IgD-negative memory B cell (primary cell): Measurements from ENCODE around the gene COL4A4. TPM values are rescaled to one million over a fixed set of nuclear protein-coding genes. Genes with fewer than 3 reads are reported as not detected.
A peak's percentile ranks its signal among the peaks of the same experiment; 100 is the strongest.
"Not testable (repeated sequence)": the region's sequence is repeated elsewhere in the genome, so short reads cannot be mapped to it uniquely, and the experiment has no call there.

ENCODE experiments used
- H3K27ac Mint-ChIP-seq, 3 donors: one replicate each; pipeline ENCODE4 v1.8.0; 2020 to 2022; ENCODE audit warnings: mild to moderate bottlenecking in 3 of 3, mixed read lengths in 3 of 3, moderate library complexity in 1 of 3
- H3K27me3 Mint-ChIP-seq: one replicate; pipeline ENCODE4 v1.8.0; 2021; ENCODE audit warnings: mixed read lengths
- H3K36me3 Mint-ChIP-seq: one replicate; pipeline ENCODE4 v1.8.0; 2020; ENCODE audit warnings: mild to moderate bottlenecking, mixed read lengths
- H3K4me1 Mint-ChIP-seq, 3 donors: one replicate each; pipeline ENCODE4 v1.8.0; 2020 to 2022; ENCODE audit warnings: mixed read lengths in 3 of 3, mild to moderate bottlenecking in 1 of 3
- H3K4me3 Mint-ChIP-seq, 4 donors: one replicate each; pipeline ENCODE4 v1.8.0; 2020 to 2022; ENCODE audit warnings: mild to moderate bottlenecking in 4 of 4, mixed read lengths in 4 of 4, moderate library complexity in 3 of 4
- H3K9me3 Mint-ChIP-seq, 3 donors: one replicate each; pipeline ENCODE4 v1.8.0; 2020 to 2021; ENCODE audit warnings: mixed read lengths in 3 of 3, mild to moderate bottlenecking in 1 of 3
- polyA plus RNA-seq: library from polyadenylated mRNA; unstranded; fragments of 300-500 nt; fragmentation: Illumina TruSeq; gene quantifications from one replicate; pipeline ENCODE4 v1.2.3, GENCODE V29; 2021

Gene COL4A4
- polyA plus RNA-seq, 1 donor from 2014 or later: 20.8 TPM

GRCh38 chr2:227180770-227181169, 16.8 kb upstream of the COL4A4 start:
- peaks cover 7 to 11% (median 9%) of the 10 kb centered on the region in 3 donors for H3K4me1 Mint-ChIP-seq
- H3K27me3 Mint-ChIP-seq: no peaks in the 10 kb centered on the region
- no peak overlapping the region for H3K4me3 Mint-ChIP-seq
- H3K27ac Mint-ChIP-seq: peak overlapping the region in 1 of 3 donors; percentile 69
- no peaks in the 10 kb centered on the region for H3K9me3 Mint-ChIP-seq
- H3K36me3 Mint-ChIP-seq: peaks cover 5% of the 10 kb centered on the region

GRCh38 chr2:227179988-227180685, 16.1 kb upstream of the COL4A4 start:
- H3K4me3 Mint-ChIP-seq: no peak overlapping the region
- no peaks in the 10 kb centered on the region for H3K27me3 Mint-ChIP-seq
- H3K4me1 Mint-ChIP-seq: peaks cover 5 to 8% (median 7%) of the 10 kb centered on the region in 3 donors
- H3K36me3 Mint-ChIP-seq: peaks cover 7% of the 10 kb centered on the region
- peak overlapping the region in 1 of 3 donors; percentile 69 for H3K27ac Mint-ChIP-seq
- no peaks in the 10 kb centered on the region for H3K9me3 Mint-ChIP-seq

DNA sequence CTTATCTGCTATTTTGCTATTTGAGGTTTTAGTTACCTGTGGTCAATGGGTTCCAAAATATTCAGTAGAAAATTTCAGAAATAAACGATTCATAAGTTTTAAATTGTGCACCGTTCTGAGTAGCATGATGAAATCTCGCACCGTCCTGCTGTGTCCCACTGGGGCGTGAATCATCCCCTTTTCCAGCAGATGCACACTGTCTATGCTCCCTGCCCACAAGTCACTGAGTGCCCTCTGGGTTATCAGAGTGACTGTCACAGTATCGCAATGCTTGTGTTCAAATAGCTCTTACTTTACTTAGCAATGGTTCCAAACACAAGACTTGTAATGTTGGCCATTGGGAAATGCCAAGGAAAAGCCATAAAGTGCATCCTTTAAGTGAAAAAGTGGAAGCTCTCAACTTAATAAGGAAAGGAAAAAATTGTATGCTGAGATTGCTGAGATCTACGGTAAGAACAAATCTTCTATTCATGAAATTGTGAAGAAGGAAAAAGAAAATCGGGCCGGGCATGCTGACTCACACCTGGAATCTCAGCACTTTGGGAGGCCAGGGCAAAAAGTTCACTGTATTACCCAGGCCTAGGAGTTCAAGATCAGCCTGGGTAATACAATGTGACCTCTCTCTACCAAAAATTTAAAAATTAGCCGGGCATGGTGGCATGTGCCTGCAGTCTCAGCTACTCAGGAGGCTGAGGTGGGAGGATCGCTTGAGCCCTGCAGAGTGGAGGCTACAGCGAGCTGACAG, 13.8 kb upstream of the COL4A4 start:
- no peaks in the 10 kb centered on the region for H3K27me3 Mint-ChIP-seq
- no peak overlapping the region for H3K4me3 Mint-ChIP-seq

GRCh38 chr2:227171779-227172178, 7.8 kb upstream of the COL4A4 start:
- not testable (repeated sequence) for H3K27ac Mint-ChIP-seq, H3K36me3 Mint-ChIP-seq, H3K27me3 Mint-ChIP-seq, H3K9me3 Mint-ChIP-seq
- Mint-ChIP-seq H3K4me1 (peaks cover 8 to 15% (median 14%) of the 10 kb centered on the region in 3 donors), H3K4me3 (peak overlapping the region in 1 of 4 donors; percentile 44)

More for the DNA sequence above, 13.8 kb upstream of the COL4A4 start:
- Mint-ChIP-seq H3K27ac (no peak overlapping the region), H3K9me3 (no peaks in the 10 kb centered on the region), H3K4me1 (peaks cover 4 to 10% (median 5%) of the 10 kb centered on the region in 3 donors), H3K36me3 (peaks cover 8% of the 10 kb centered on the region)

- Mint-ChIP-seq H3K27me3 (peaks cover 2% of the 10 kb centered on the region), H3K9me3 (no peaks in the 10 kb centered on the region), H3K27ac (peak overlapping the region; percentile 89 to 93 (median 90)), H3K4me3 (peak overlapping the region; percentile 88 to 98 (median 96)), H3K36me3 (peaks cover 6% of the 10 kb centered on the region), H3K4me1 (peaks cover 34 to 51% (median 43%) of the 10 kb centered on the region in 3 donors)
Observed at GRCh38 chr2:227164763-227165291, 822 bp upstream of the COL4A4 start.

DNA sequence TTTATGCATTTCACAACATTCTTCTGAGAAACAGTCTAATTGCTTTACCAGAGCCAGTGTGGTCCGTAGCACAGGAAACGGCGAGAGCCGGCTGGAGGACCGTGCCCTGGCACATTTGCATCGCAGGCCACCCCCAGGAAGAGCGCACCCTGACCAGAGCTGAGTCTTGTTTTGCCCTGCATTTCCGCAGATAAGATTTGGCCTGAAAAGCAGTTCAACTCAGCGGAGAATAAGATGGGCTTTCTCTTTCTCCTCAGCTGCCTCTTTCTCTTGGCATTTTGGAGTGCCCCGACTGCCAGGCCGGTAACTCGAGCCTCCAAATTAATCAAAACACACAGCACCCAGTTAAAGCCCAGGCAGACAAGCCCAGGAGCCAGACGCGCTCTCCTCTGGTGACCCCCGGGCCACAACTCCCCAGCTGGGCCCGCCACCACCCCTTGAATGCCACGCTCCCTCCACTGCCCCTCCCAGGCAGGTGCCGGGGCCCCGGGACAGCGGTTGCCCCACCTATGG, 464 bp downstream of the COL4A4 start:
- Mint-ChIP-seq H3K4me3 (peak overlapping the region; percentile 88 to 98 (median 96)), H3K27ac (peak overlapping the region; percentile 89 to 94 (median 92)), H3K36me3 (peaks cover 9% of the 10 kb centered on the region), H3K9me3 (peaks cover 0 to 5% (median 4%) of the 10 kb centered on the region in 3 donors), H3K27me3 (peaks cover 2% of the 10 kb centered on the region), H3K4me1 (peaks cover 41 to 49% (median 46%) of the 10 kb centered on the region in 3 donors)

DNA sequence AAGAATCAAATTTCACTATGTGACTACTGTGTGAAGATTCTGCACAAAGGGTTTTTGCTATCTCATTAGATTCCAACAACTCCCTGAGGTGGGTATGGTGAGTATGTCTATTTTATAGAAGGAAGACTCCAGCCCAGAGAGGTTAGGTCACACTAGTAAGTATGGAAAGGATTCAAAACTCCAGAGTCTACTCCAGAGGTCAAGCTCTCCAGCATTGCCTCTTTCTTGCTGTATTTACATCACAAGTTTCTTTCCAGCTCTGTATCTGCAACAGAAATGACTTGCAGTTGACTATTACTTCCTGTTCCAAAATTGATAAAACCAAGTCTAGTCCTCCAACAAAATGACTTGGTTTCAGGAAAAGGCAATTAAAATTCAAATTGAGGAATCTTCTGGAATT, 2.1 kb downstream of the COL4A4 start:
- Mint-ChIP-seq H3K36me3 (peaks cover 12% of the 10 kb centered on the region), H3K27me3 (peaks cover 2% of the 10 kb centered on the region), H3K9me3 (peaks cover 0 to 5% (median 4%) of the 10 kb centered on the region in 3 donors), H3K27ac (no peak overlapping the region), H3K4me1 (peaks cover 39 to 49% (median 41%) of the 10 kb centered on the region in 3 donors), H3K4me3 (peak overlapping the region in 2 of 4 donors; percentile 45 to 94)

DNA sequence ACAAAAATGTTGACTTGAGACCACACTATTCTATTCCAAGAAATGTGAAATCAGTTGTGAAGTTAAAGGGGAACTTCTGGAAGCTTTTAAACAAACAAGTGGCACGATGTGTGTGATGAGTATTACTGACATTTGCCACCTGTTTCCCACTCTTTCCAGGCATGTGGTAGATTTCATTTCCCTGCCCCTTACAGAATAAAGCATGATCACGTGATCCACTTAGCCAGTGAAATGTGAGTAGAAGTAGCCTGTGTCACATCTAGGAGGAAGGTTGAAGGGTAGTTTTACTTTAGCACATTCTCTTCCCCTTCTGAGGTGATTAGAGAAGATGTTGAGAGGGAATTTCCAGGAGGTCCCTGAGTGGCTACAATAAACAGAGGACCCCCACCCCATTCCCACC, 3.8 kb downstream of the COL4A4 start:
- Mint-ChIP-seq H3K27me3 (peaks cover 2% of the 10 kb centered on the region), H3K36me3 (peaks cover 12% of the 10 kb centered on the region), H3K27ac (no peak overlapping the region), H3K4me3 (peak overlapping the region in 2 of 4 donors; percentile 57 to 67), H3K9me3 (peaks cover 0 to 5% (median 4%) of the 10 kb centered on the region in 3 donors), H3K4me1 (peaks cover 27 to 37% (median 35%) of the 10 kb centered on the region in 3 donors)

GRCh38 chr2:227154986-227155774, 8.8 kb downstream of the COL4A4 start:
- Mint-ChIP-seq H3K27me3 (no peaks in the 10 kb centered on the region), H3K36me3 (peaks cover 13% of the 10 kb centered on the region), H3K4me3 (no peak overlapping the region), H3K9me3 (peaks cover 0 to 5% (median 4%) of the 10 kb centered on the region in 3 donors), H3K27ac (no peak overlapping the region), H3K4me1 (peaks cover 24 to 37% (median 34%) of the 10 kb centered on the region in 3 donors)

- H3K36me3 Mint-ChIP-seq: peaks cover 10% of the 10 kb centered on the region
- peak overlapping the region in 1 of 3 donors; percentile 47 for H3K27ac Mint-ChIP-seq
- peaks cover 0 to 4% (median 3%) of the 10 kb centered on the region in 3 donors for H3K9me3 Mint-ChIP-seq
- peaks cover 24 to 29% (median 29%) of the 10 kb centered on the region in 3 donors for H3K4me1 Mint-ChIP-seq
- H3K4me3 Mint-ChIP-seq: no peak overlapping the region
- no peaks in the 10 kb centered on the region for H3K27me3 Mint-ChIP-seq
Observed at GRCh38 chr2:227153758-227154486, 10.1 kb downstream of the COL4A4 start.

- Mint-ChIP-seq H3K27me3 (no peaks in the 10 kb centered on the region), H3K27ac (peak overlapping the region in 1 of 3 donors; percentile 47), H3K9me3 (peaks cover 0 to 4% (median 3%) of the 10 kb centered on the region in 3 donors), H3K4me3 (no peak overlapping the region), H3K36me3 (peaks cover 10% of the 10 kb centered on the region), H3K4me1 (peaks cover 24 to 29% (median 29%) of the 10 kb centered on the region in 3 donors)
Observed at GRCh38 chr2:227153307-227153706, 10.7 kb downstream of the COL4A4 start.

- peaks cover 21 to 29% (median 29%) of the 10 kb centered on the region in 3 donors for H3K4me1 Mint-ChIP-seq
- H3K4me3 Mint-ChIP-seq: peak overlapping the region in 1 of 4 donors; percentile 12
- no peak overlapping the region for H3K27ac Mint-ChIP-seq
- no peaks in the 10 kb centered on the region for H3K27me3 Mint-ChIP-seq
- H3K36me3 Mint-ChIP-seq: peaks cover 8% of the 10 kb centered on the region
- peaks cover 0 to 4% (median 3%) of the 10 kb centered on the region in 3 donors for H3K9me3 Mint-ChIP-seq
Observed at GRCh38 chr2:227152093-227152766, 11.8 kb downstream of the COL4A4 start.

DNA sequence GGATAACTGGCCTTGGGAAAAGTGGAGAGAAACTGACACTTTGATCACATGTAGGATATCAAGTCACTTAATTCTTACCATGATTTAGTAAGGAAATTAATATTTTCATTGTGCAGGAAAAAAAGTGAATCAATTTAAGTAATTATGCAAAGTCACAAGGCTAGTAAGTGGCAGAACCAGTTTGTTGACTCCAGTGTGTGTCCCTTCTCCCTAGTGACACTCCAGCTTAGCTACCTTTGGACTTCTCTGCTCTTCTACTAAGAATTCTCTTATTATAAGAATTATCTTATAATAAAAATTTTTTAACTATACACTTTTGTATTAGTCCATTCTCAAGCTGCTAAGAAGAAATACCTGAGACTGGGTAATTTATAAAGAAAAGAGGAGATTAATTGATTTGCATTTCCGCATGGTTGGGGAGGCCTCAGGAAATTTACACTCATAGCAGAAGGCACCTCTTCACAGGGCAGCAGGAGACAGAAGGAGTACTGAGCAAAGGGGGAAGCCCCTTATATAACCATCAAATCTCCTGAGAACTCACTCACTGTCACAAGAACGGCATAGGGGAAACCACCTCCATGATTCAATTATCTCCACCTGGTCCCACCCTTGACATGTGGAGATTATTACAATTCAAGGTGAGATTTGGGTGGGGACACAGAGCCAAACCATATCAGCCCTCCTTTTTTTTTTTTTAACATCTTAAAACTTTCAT, 13.6 kb downstream of the COL4A4 start:
- H3K36me3 Mint-ChIP-seq: peaks cover 8% of the 10 kb centered on the region
- no peaks in the 10 kb centered on the region for H3K27me3 Mint-ChIP-seq
- H3K27ac Mint-ChIP-seq: no peak overlapping the region
- H3K4me1 Mint-ChIP-seq: peaks cover 21 to 29% (median 24%) of the 10 kb centered on the region in 3 donors
- H3K4me3 Mint-ChIP-seq: peak overlapping the region in 1 of 4 donors; percentile 20
- peaks cover 0 to 4% (median 3%) of the 10 kb centered on the region in 3 donors for H3K9me3 Mint-ChIP-seq
